ENCODE data around the gene GNB1L. TPM values are rescaled to one million over a fixed set of nuclear protein-coding genes. Genes with fewer than 3 reads are reported as not detected.

The GNB1L gene
- total and polyA plus RNA-seq, 7 donors = 2.5 to 15.0 (median 5.3) TPM

DNA sequence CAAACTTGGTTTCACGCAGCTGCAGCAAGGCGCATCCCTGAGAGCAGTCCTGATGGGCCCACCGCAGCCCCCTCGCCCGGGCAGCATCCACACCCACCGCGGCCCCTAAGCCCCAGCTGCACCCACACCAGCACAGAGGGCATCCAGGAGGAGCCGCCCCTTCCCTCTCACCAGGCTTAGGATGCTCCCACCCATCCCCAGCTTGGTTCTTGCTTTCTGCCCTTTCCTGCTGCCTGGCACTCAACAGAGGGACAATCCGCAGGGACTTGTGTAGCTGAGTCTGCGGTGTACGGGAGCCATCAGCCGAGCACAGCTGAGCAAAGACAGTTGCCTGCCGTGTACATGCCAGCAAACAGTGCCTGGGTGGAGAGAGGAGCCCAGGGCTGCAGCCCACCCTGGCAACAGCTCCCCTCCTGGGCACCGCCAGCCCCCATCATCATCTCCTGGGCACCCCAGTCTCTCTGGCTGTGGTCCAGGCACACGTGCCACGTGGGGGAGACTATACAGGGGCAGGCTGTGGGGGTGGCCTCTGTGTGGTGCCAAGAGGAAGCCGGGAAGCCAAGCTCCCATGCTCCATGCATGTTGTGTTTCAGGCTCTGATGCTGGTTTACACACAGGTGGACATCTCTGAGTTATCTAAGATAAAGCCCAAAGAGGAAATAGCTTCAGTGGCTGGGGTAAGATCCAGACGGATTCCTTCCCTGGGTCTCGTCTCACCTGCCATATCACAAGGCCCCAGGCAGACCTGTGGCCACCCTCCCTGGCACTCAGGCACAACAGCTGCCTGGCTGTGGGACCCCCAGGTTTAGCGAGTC, 36.0 kb upstream of the GNB1L start:
- intact Hi-C loops (cut with DNase I) = no loop called here
- H3K36me3 ChIP-seq = peaks cover 0 to 27% (median 6%) of the 10 kb centered on the region in 4 donors

DNA sequence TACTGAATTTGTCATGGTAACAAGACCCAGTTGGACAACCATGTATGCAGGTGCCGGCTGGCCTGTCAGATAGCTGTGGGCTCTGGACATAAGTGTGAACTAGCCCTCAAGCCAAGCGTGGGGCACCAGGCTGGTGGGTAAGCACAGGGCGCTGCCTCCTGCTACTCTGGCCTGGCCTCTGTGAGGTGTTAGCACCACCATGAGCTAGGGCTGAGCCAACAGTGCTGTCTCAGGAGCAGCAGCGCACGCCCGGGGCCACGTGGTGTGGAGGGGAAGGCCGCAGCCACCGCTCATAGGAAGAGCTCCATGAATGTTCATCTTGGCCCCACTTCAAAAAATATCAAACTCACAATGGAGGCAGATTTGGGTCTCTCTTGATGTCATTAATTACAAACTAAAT, 35.3 kb upstream of the GNB1L start:
- no peak overlapping the region for H3K27ac ChIP-seq
- DNase-seq = no peak
- no peak overlapping the region for H3K4me3 ChIP-seq
- peaks cover 0 to 22% (median 3%) of the 10 kb centered on the region in 4 donors for H3K36me3 ChIP-seq
- TF ChIP-seq, protein P1, sequence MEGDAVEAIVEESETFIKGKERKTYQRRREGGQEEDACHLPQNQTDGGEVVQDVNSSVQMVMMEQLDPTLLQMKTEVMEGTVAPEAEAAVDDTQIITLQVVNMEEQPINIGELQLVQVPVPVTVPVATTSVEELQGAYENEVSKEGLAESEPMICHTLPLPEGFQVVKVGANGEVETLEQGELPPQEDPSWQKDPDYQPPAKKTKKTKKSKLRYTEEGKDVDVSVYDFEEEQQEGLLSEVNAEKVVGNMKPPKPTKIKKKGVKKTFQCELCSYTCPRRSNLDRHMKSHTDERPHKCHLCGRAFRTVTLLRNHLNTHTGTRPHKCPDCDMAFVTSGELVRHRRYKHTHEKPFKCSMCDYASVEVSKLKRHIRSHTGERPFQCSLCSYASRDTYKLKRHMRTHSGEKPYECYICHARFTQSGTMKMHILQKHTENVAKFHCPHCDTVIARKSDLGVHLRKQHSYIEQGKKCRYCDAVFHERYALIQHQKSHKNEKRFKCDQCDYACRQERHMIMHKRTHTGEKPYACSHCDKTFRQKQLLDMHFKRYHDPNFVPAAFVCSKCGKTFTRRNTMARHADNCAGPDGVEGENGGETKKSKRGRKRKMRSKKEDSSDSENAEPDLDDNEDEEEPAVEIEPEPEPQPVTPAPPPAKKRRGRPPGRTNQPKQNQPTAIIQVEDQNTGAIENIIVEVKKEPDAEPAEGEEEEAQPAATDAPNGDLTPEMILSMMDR (IDR thresholded peaks at IDR 0.05) = no peak
- TF ChIP-seq EP300 (IDR thresholded peaks at IDR 0.05) = no peak
- no peak for TF ChIP-seq POLR2A (IDR thresholded peaks at IDR 0.05)
- TF ChIP-seq POLR2AphosphoS5 (IDR thresholded peaks at IDR 0.05) = no peak
- WGBS, 2 donors = 90 to 94% methylated on average over 9 of the region's 9 CpGs
- no peaks in the 10 kb centered on the region for H3K27me3 ChIP-seq
- peaks cover 0 to 21% (median 4%) of the 10 kb centered on the region in 4 donors for H3K4me1 ChIP-seq
- H3K9me3 ChIP-seq = no peaks in the 10 kb centered on the region
- intact Hi-C loops (cut with DNase I) = no loop called here

More for the DNA sequence above, 36.0 kb upstream of the GNB1L start:
- 77 to 88% methylated on average over 20 of the region's 20 CpGs for WGBS, 2 donors
- no peak overlapping the region for H3K27ac ChIP-seq
- H3K4me3 ChIP-seq = no peak overlapping the region
- no peaks in the 10 kb centered on the region for H3K9me3 ChIP-seq
- no peak for DNase-seq
- no peaks in the 10 kb centered on the region for H3K27me3 ChIP-seq
- TF ChIP-seq EP300 (IDR thresholded peaks at IDR 0.05) (no peak), POLR2AphosphoS5 (IDR thresholded peaks at IDR 0.05) (no peak), POLR2A (IDR thresholded peaks at IDR 0.05) (no peak)
- TF ChIP-seq, protein P1 (IDR thresholded peaks at IDR 0.05) = no peak
- H3K4me1 ChIP-seq = peaks cover 0 to 21% (median 4%) of the 10 kb centered on the region in 4 donors

DNA sequence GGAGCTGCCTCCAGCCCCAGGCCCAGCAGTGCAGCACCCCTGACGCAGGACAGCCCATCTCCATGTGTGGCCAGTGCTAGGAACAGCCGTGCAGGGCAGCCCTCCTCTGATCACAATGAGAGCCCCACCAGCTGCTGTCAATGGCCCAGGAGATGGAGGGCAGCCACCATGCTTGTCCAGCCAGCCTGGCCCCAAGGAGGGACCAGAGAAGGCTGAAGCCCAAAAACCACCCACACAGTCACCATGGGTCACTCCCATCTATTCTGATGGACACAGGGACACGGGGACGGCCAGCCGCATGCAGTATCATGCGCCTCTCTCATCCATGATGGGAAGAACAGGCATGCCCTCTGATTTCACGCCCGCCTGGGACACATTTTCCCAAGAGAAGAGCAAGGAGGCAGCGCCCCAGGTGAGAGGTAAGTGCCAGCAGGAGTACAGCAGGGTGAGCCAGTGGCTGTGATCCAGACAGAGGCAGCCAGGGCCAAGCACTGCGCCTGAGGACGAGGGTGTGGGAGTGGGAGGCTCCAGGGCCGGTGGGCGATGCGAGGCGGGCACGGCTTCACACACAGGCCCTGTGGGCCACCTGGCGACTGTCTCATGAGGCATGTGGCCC, 33.6 kb upstream of the GNB1L start:
- WGBS, 2 donors = 95 to 96% methylated on average over 17 of the region's 17 CpGs
- no peaks in the 10 kb centered on the region for H3K9me3 ChIP-seq
- H3K27ac ChIP-seq = no peak overlapping the region
- H3K4me1 ChIP-seq = peaks cover 0 to 21% (median 4%) of the 10 kb centered on the region in 4 donors
- no peak overlapping the region for H3K4me3 ChIP-seq
- intact Hi-C loops (cut with DNase I) = no loop called here
- DNase-seq = no peak
- peaks cover 0 to 5% (median 2%) of the 10 kb centered on the region in 4 donors for H3K36me3 ChIP-seq
- TF ChIP-seq POLR2A (IDR thresholded peaks at IDR 0.05) = no peak
- TF ChIP-seq EP300 (IDR thresholded peaks at IDR 0.05) = no peak
- TF ChIP-seq, protein P1 (IDR thresholded peaks at IDR 0.05) = no peak
- no peak for TF ChIP-seq POLR2AphosphoS5 (IDR thresholded peaks at IDR 0.05)
- no peaks in the 10 kb centered on the region for H3K27me3 ChIP-seq

DNA sequence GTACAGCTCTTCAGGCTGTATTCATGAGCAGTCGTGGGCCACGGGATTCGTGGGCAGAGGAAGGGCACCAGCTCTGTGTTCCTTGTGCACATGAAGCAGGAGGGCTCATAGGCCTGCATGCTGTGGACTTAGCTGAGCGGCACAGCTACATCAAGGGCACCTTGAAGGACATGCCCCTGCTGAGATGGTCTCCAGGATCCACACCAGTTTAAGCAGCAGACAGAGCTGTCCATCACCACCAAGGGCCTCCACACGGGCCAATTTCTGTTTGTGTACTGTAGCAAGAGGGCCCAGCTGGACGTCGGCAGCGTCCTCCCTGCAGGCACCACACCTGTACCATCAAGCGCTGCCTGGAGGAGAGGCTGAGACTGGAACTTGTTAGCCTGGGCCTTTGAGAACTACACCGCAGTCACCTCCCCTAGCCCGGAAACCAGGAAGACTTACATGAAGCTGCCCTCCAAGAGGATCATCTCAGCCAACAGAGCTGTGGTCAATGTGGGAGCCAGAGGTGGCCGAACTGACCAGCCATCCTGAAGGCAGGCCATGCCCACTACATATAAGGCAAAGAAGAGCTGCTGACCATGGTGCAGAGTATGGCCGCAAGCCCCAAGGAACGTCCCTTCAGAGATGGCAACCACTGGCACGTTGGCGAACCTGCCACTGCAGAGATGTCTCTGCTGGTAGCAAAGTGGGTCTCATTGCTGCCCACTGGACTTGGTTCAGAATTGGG, 32.7 kb upstream of the GNB1L start:
- Histone ChIP-seq H3K4me1 (peaks cover 0 to 19% (median 8%) of the 10 kb centered on the region in 4 donors), H3K27me3 (no peaks in the 10 kb centered on the region), H3K4me3 (no peak overlapping the region), H3K36me3 (peaks cover 0 to 5% (median 4%) of the 10 kb centered on the region in 4 donors), H3K27ac (no peak overlapping the region), H3K9me3 (no peaks in the 10 kb centered on the region)
- intact Hi-C loops (cut with DNase I) = no loop called here
- no peak for DNase-seq
- TF ChIP-seq POLR2A (IDR thresholded peaks at IDR 0.05) (no peak), POLR2AphosphoS5 (IDR thresholded peaks at IDR 0.05) (no peak)
- TF ChIP-seq, protein P1 (IDR thresholded peaks at IDR 0.05) = no peak
- WGBS, 2 donors = 86 to 94% methylated on average over 16 of the region's 16 CpGs
